WTC11 (cell line): ENCODE measurements around the gene LFNG. TPM values are rescaled to one million over a fixed set of nuclear protein-coding genes. Genes with fewer than 3 reads are reported as not detected.

Experiments
- ATAC-seq: fragments of 200-7000 bp; cut with Tn5 transposase; 2 replicates; pipeline ENCODE4 v1.10.0; 2021; ENCODE audit warnings: mild to moderate bottlenecking, moderate library complexity
- CTCF ChIA-PET: fragments of 300-600 bp; sonication (Branson Sonifier 250); formaldehyde crosslinking; loops from one replicate; lab custom pipeline; 2021; ENCODE audit warnings: antibody characterized with exemption; lab: Charles Lee
- POLR2A ChIA-PET: fragments of 350-600 bp; sonication (Branson Sonifier 250); formaldehyde crosslinking; loops from one replicate; lab custom pipeline; 2021; ENCODE audit warnings: antibody characterized with exemption; lab: Charles Lee
- DNase-seq: peaks from one replicate; pipeline ENCODE4 v3.0.0; 2021; ENCODE audit warnings: low spot score
- H3K27ac Mint-ChIP-seq: 2 replicates; pipeline ENCODE4 v1.8.0; 2021; ENCODE audit warnings: mixed read lengths
- H3K27me3 Mint-ChIP-seq: 2 replicates; pipeline ENCODE4 v1.8.0; 2021; ENCODE audit warnings: low read depth, mild to moderate bottlenecking, moderate library complexity, mixed read lengths
- H3K36me3 Mint-ChIP-seq: 2 replicates; pipeline ENCODE4 v1.8.0; 2021; ENCODE audit warnings: mixed read lengths
- H3K4me1 Mint-ChIP-seq: 2 replicates; pipeline ENCODE4 v1.8.0; 2022; ENCODE audit warnings: mixed read lengths
- H3K4me3 Mint-ChIP-seq: 2 replicates; pipeline ENCODE4 v1.8.0; 2021; ENCODE audit warnings: mild to moderate bottlenecking, moderate library complexity, mixed read lengths
- H3K9me3 Mint-ChIP-seq: 2 replicates; pipeline ENCODE4 v1.8.0; 2021; ENCODE audit warnings: mixed read lengths
- ATF2 ChIP-seq: sonication (generic); formaldehyde crosslinking; IDR thresholded peaks from 2 replicates; pipeline ENCODE4 v1.8.1; 2022; ENCODE audit warnings: low read depth, missing genetic modification reagents, borderline replicate concordance
- ATF3 ChIP-seq: sonication (generic); formaldehyde crosslinking; conservative IDR thresholded peaks from 2 replicates; pipeline ENCODE4 v1.8.1; 2022; ENCODE audit warnings: mild to moderate bottlenecking, missing genetic modification reagents
- CREM ChIP-seq: sonication (generic); formaldehyde crosslinking; IDR thresholded peaks from 2 replicates; pipeline ENCODE4 v1.8.1; 2022; ENCODE audit warnings: mild to moderate bottlenecking, missing genetic modification reagents, moderate library complexity
- EMX1 ChIP-seq: fragments of 250-450 bp; sonication (Bioruptor Pico); IDR thresholded peaks from 2 replicates; pipeline ENCODE4 v1.8.0; 2021; ENCODE audit warnings: mild to moderate bottlenecking
- ERG ChIP-seq: fragments of 250-450 bp; sonication (Bioruptor Pico); IDR thresholded peaks from 2 replicates; pipeline ENCODE4 v1.8.0; 2021; ENCODE audit warnings: mild to moderate bottlenecking
- ETV6 ChIP-seq: sonication (generic); formaldehyde crosslinking; IDR thresholded peaks from 2 replicates; pipeline ENCODE4 v1.8.1; 2022; ENCODE audit warnings: mild to moderate bottlenecking, missing genetic modification reagents
- GRHL2 ChIP-seq: fragments of 250-450 bp; sonication (Bioruptor Pico); IDR thresholded peaks from 2 replicates; pipeline ENCODE4 v1.8.0; 2022; ENCODE audit warnings: mild to moderate bottlenecking, moderate library complexity; ENCODE audit not compliant: insufficient replicate concordance, severe bottlenecking
- MAX ChIP-seq: sonication (generic); formaldehyde crosslinking; IDR thresholded peaks from 2 replicates; pipeline ENCODE4 v1.8.0; 2022; ENCODE audit warnings: mild to moderate bottlenecking, missing genetic modification reagents
- NFE2L1 ChIP-seq: sonication (generic); formaldehyde crosslinking; IDR thresholded peaks from 2 replicates; pipeline ENCODE4 v1.8.1; 2023; ENCODE audit warnings: missing genetic modification reagents
- RORB ChIP-seq: fragments of 250-450 bp; sonication (Bioruptor Pico); IDR thresholded peaks from 2 replicates; pipeline ENCODE4 v1.9.0; 2021; ENCODE audit warnings: mild to moderate bottlenecking
- SMAD3 ChIP-seq: sonication (generic); formaldehyde crosslinking; IDR thresholded peaks from 2 replicates; pipeline ENCODE4 v1.8.0; 2022; ENCODE audit warnings: missing genetic modification reagents, mild to moderate bottlenecking, borderline replicate concordance
- SOX15 ChIP-seq: fragments of 250-450 bp; sonication (Bioruptor Pico); IDR thresholded peaks from 2 replicates; pipeline ENCODE4 v1.9.0; 2021; ENCODE audit warnings: mild to moderate bottlenecking
- TEAD4 ChIP-seq: sonication (generic); formaldehyde crosslinking; IDR thresholded peaks from 2 replicates; pipeline ENCODE4 v1.8.0; 2022; ENCODE audit warnings: mild to moderate bottlenecking, missing genetic modification reagents
- TP53 ChIP-seq: sonication (generic); formaldehyde crosslinking; IDR thresholded peaks from 2 replicates; pipeline ENCODE4 v1.8.1; 2023; ENCODE audit warnings: mild to moderate bottlenecking, missing genetic modification reagents
- USF1 ChIP-seq: sonication (generic); formaldehyde crosslinking; IDR thresholded peaks from 2 replicates; pipeline ENCODE4 v1.8.0; 2022; ENCODE audit warnings: mild to moderate bottlenecking, missing genetic modification reagents
- ZBTB21 ChIP-seq: sonication (generic); formaldehyde crosslinking; IDR thresholded peaks from 2 replicates; pipeline ENCODE4 v1.8.1; 2023; ENCODE audit warnings: mild to moderate bottlenecking, missing genetic modification reagents, borderline replicate concordance
- ZNF121 ChIP-seq: sonication (generic); formaldehyde crosslinking; IDR thresholded peaks from 2 replicates; pipeline ENCODE4 v1.8.0; 2023; ENCODE audit warnings: missing genetic modification reagents
- ZNF396 ChIP-seq: fragments of 250-450 bp; sonication (Bioruptor Pico); IDR thresholded peaks from 2 replicates; pipeline ENCODE4 v1.8.0; 2021; ENCODE audit warnings: mild to moderate bottlenecking, moderate library complexity, borderline replicate concordance
- ZNF416 ChIP-seq: fragments of 250-450 bp; sonication (Bioruptor Pico); IDR thresholded peaks from 2 replicates; pipeline ENCODE4 v1.9.0; 2021; ENCODE audit warnings: mild to moderate bottlenecking, inconsistent platforms
- ZNF423 ChIP-seq: fragments of 250-450 bp; sonication (Bioruptor Pico); IDR thresholded peaks from 2 replicates; pipeline ENCODE4 v2.1.2; 2022; ENCODE audit warnings: mild to moderate bottlenecking, moderate library complexity
- total RNA-seq: library from RNA; stranded (reverse); gene quantifications from 3 replicates; pipeline ENCODE4 v1.2.3, GENCODE V29; 2021

Gene LFNG
- total RNA-seq, 1 experiment from 2014 or later, result 29.4 TPM

GRCh38 chr7:2499181-2499580, 20.4 kb upstream of the LFNG start:
- H3K27ac Mint-ChIP-seq, result no peak overlapping the region

GRCh38 chr7:2499719-2500430, 19.7 kb upstream of the LFNG start:
- no peak for TF ChIP-seq ZNF416 (CRISPR knock-in tag)
- TF ChIP-seq SMAD3 (CRISPR knock-in tag), result no peak
- no peak for TF ChIP-seq NFE2L1 (CRISPR knock-in tag)
- TF ChIP-seq RORB (CRISPR knock-in tag), result no peak
- no peak for TF ChIP-seq ERG
- no peak for TF ChIP-seq ZNF396
- TF ChIP-seq ZNF121 (CRISPR knock-in tag), result no peak
- no peak for TF ChIP-seq CREM (CRISPR knock-in tag)
- TF ChIP-seq ZNF423 (CRISPR knock-in tag), result peak; percentile 56; the same call in 1 of the 2 replicates
- TF ChIP-seq ZBTB21 (CRISPR knock-in tag), result no peak
- no peak for TF ChIP-seq USF1 (CRISPR knock-in tag)
- no peak for TF ChIP-seq EMX1 (CRISPR knock-in tag)
- TF ChIP-seq MAX (CRISPR knock-in tag), result 0 out of 2 replicates have a peak, but pooled peaks have one; percentile 9
- H3K27ac Mint-ChIP-seq, result no peak overlapping the region
- H3K4me3 Mint-ChIP-seq, result no peak overlapping the region
- DNase-seq (peak; percentile 58), ATAC-seq (peak; percentile 45)
- H3K9me3 Mint-ChIP-seq, result no peaks in the 10 kb centered on the region
- no peaks in the 10 kb centered on the region; the same call in 1 of the 2 replicates for H3K27me3 Mint-ChIP-seq
- ChIA-PET CTCF (interaction anchor here (0.7 to 5.3 kb wide), 16 partner anchors 11 to 210 kb away, joined by 3 to 66 read pairs (median 4); partner anchors contain the start of gene IQCE), POLR2A (interaction anchor here (0.6 to 0.7 kb wide), 2 partner anchors 56 to 1534 kb away, joined by 3 to 5 read pairs; partner anchors contain the start of gene BRAT1)
- peaks cover 36% of the 10 kb centered on the region for H3K4me1 Mint-ChIP-seq
- no peaks in the 10 kb centered on the region for H3K36me3 Mint-ChIP-seq

More at GRCh38 chr7:2499181-2499580, 20.4 kb upstream of the LFNG start:
- Mint-ChIP-seq H3K4me3 (no peak overlapping the region), H3K9me3 (no peaks in the 10 kb centered on the region), H3K36me3 (no peaks in the 10 kb centered on the region), H3K4me1 (peaks cover 39% of the 10 kb centered on the region), H3K27me3 (no peaks in the 10 kb centered on the region; the same call in 1 of the 2 replicates)
- TF ChIP-seq ETV6 (CRISPR knock-in tag) (no peak), TEAD4 (CRISPR knock-in tag) (no peak), GRHL2 (CRISPR knock-in tag) (no peak), ATF2 (CRISPR knock-in tag) (no peak), SOX15 (CRISPR knock-in tag) (no peak), TP53 (0 out of 2 replicates have a peak, but pooled peaks have one; percentile 3), ATF3 (no peak), EMX1 (CRISPR knock-in tag) (no peak)
- no peak for DNase-seq
- POLR2A ChIA-PET, result interaction anchor here (0.7 to 1.1 kb wide), 2 partner anchors 34 to 56 kb away, joined by 3 to 5 read pairs; partner anchors contain the start of gene BRAT1
- CTCF ChIA-PET, result interaction anchor here (0.9 to 5.3 kb wide), 10 partner anchors 20 to 210 kb away, joined by 4 to 66 read pairs (median 6); no protein-coding TSS in a partner anchor
- ATAC-seq, result no peak
